Heart left ventricle (tissue), 16 donors: ENCODE results near the gene TGFB1I1. TPM values are rescaled to one million over a fixed set of nuclear protein-coding genes. Genes with fewer than 3 reads are reported as not detected.

Experiments used
- ATAC-seq, 4 donors: fragments of 200-7000 bp; cut with Tn5 transposase; one replicate each; pipeline ENCODE4 v1.9.1; 2020 to 2022; ENCODE audit warnings: moderate library complexity in 4 of 4, mild to moderate bottlenecking in 3 of 4, moderate number of reproducible peaks in 1 of 4
- DNase-seq, 5 donors: peaks; one replicate each; pipeline ENCODE4 v3.0.0-alpha.2; 2020
- H3K27ac ChIP-seq, 12 donors: fragments of 200-600 bp; sonication (generic) in 4 of 12; one replicate each; pipeline versions ENCODE4 v1.5.0 to v1.8.0; 2016 to 2022; ENCODE audit warnings: mild to moderate bottlenecking in 2 of 12
- H3K27me3 ChIP-seq, 9 donors: fragments of 200-600 bp; sonication (generic) in 2 of 9; one replicate each; pipeline versions ENCODE4 v1.5.1 to v1.8.0; 2016 to 2022; ENCODE audit warnings: mild to moderate bottlenecking in 3 of 9
- H3K36me3 ChIP-seq, 9 donors: fragments of 200-600 bp; sonication (generic) in 2 of 9; one replicate each; pipeline versions ENCODE4 v1.5.0 to v1.8.0; 2018 to 2022; ENCODE audit warnings: mild to moderate bottlenecking in 2 of 9
- H3K4me1 ChIP-seq, 12 donors: fragments of 200-600 bp; sonication (generic) in 4 of 12; one replicate each; pipeline versions ENCODE4 v1.5.0 to v1.8.0; 2016 to 2022; ENCODE audit warnings: mild to moderate bottlenecking in 3 of 12
- H3K4me3 ChIP-seq, 12 donors: fragments of 200-600 bp; sonication (generic) in 4 of 12; one replicate each; pipeline versions ENCODE4 v1.5.0 to v1.8.0; 2017 to 2022; ENCODE audit warnings: mild to moderate bottlenecking in 9 of 12, moderate library complexity in 4 of 12
- H3K9me3 ChIP-seq, 12 donors: fragments of 200-600 bp; sonication (generic) in 4 of 12; one replicate each; pipeline versions ENCODE4 v1.5.0 to v1.8.0; 2016 to 2022; ENCODE audit warnings: mild to moderate bottlenecking in 1 of 12
- CTCF ChIP-seq, 12 donors: fragments of 200-600 bp; sonication (generic) in 4 of 12; IDR thresholded peaks; one replicate each; pipeline versions ENCODE4 v1.5.0 to v1.8.0; 2018 to 2022; ENCODE audit warnings: antibody characterized with exemption in 12 of 12, mild to moderate bottlenecking in 5 of 12
- POLR2A ChIP-seq, 2 donors: fragments of 450-650 bp; IDR thresholded peaks; one replicate each; pipeline ENCODE4 v1.6.1; 2017; ENCODE audit warnings: antibody characterized with exemption in 2 of 2, mild to moderate bottlenecking in 2 of 2, moderate library complexity in 2 of 2
- WGBS, 4 donors: extraction: QIAGEN DNeasy Blood & Tissue Kit in 2 of 4; methylation state at CpG; one replicate each; pipeline versions ENCODE4 v1.1.5 to v1.1.7; 2013 to 2018; 5-methylcytosine and 5-hydroxymethylcytosine counted together
- intact Hi-C, 10 donors: fragments of 100-400 bp; cut with DNase I; formaldehyde crosslinking; loops; one replicate each; pipeline versions ENCODE4 v1.11.1 to v1.14.2; 2022
- polyA plus RNA-seq, 2 donors: library from polyadenylated mRNA; stranded (reverse); fragments of 200-250 nt; gene quantifications; one replicate each; pipeline ENCODE4 v1.2.3, GENCODE V29; 2013
- total RNA-seq, 9 donors: library from RNA; depleted of rRNA in 2 of 9; stranded (reverse); fragments of >200 nt in 2 of 9; fragmentation: NEBNext Ultra II Directional in 3 of 9; extraction: Animal tissue kit (Norgen Biotek cat#: 25700) in 3 of 9; gene quantifications; one replicate each; pipeline versions ENCODE4 v1.1.0 to v1.2.4, GENCODE V29; 2016 to 2023
- donor health status: ischemic (EF 13 %, LVEDD 7.1; RV severe dilation, severe dysfunction).
- donor health status: healthy with polysubstance abuse.
- donor health status: DM: no; HTN: yes; CAD: no.
- donor health status: DM: no; HTN: no; CAD: no.
- donor health status: ischemic (EF 25% LVEDD 6.9; RV normal size, moderate dysfunction).
- donor health status: ischemic (EF 25% LVEDD 5.7; RV mildly dilated, moderate dysfunction).
- donor health status: healthy.
- donor health status: DM: yes; HTN: yes; CAD: no.
- donor health status: ischemic (EF 35%, LVEDD 5.7; RV mildly dilated, moderate dysfunction).
- donor health status: nonischemic (EF 11% LVEDD 7.7; RV severe dilation, severe dysfunction).
- donor health status: DM: yes; HTN: yes; CAD: no.
- donor health status: PGD.
- donor health status: ischemic (EF 29% LVEDD 5.4; RV normal size, mild dysfunction).
- donor health status: nonischemic (EF 23%, LVEDD 6.1; RV moderate dilation, normal function).

The TGFB1I1 gene
- total and polyA plus RNA-seq, 11 donors = 12.9 to 37.7 (median 19.5) TPM

GRCh38 chr16:31467151-31467773 is 4.7 kb upstream of the TGFB1I1 start:
- Histone ChIP-seq H3K4me1 (peaks cover 0 to 15% (median 7%) of the 10 kb centered on the region in 12 donors), H3K9me3 (no peaks in the 10 kb centered on the region), H3K4me3 (no peak overlapping the region), H3K36me3 (peaks cover 0 to 51% (median 41%) of the 10 kb centered on the region in 9 donors), H3K27me3 (no peaks in the 10 kb centered on the region), H3K27ac (peak overlapping the region in 4 of 12 donors; percentile 29 to 64 (median 39))
- WGBS, 4 donors = 82 to 83% (median 83%) methylated on average over 5 of the region's 5 CpGs
- DNase-seq (no peak), ATAC-seq (no peak)
- intact Hi-C loops = loop anchor here in 1 of 10 donors (10.0 kb wide), 1 partner anchor 248 kb away; a partner anchor contains a TSS
- TF ChIP-seq POLR2A (IDR thresholded peaks at IDR 0.05) (no peak), CTCF (IDR thresholded peaks at IDR 0.05) (no peak)

- TF ChIP-seq POLR2A (IDR thresholded peaks at IDR 0.05) (no peak), CTCF (IDR thresholded peaks at IDR 0.05) (no peak)
- DNase-seq (no peak), ATAC-seq (no peak)
- Histone ChIP-seq H3K36me3 (peaks cover 0 to 45% (median 35%) of the 10 kb centered on the region in 9 donors), H3K4me3 (no peak overlapping the region), H3K27me3 (peaks cover 0 to 2% (median 0%) of the 10 kb centered on the region in 9 donors), H3K4me1 (peaks cover 0 to 21% (median 9%) of the 10 kb centered on the region in 12 donors), H3K9me3 (no peaks in the 10 kb centered on the region), H3K27ac (no peak overlapping the region)
- intact Hi-C loops = loop anchor here in 1 of 10 donors (10.0 kb wide), 1 partner anchor 247 kb away; a partner anchor contains a TSS
- 88 to 98% (median 95%) methylated on average over 5 of the region's 5 CpGs for WGBS, 4 donors
These were observed 4.1 kb upstream of the TGFB1I1 start for GRCh38 chr16:31467858-31468257.

- Histone ChIP-seq H3K36me3 (peaks cover 0 to 41% (median 30%) of the 10 kb centered on the region in 9 donors), H3K27ac (peak overlapping the region in 9 of 12 donors; percentile 79 to 97 (median 92)), H3K27me3 (peaks cover 0 to 2% (median 0%) of the 10 kb centered on the region in 9 donors), H3K4me1 (peaks cover 0 to 31% (median 14%) of the 10 kb centered on the region in 12 donors), H3K9me3 (no peaks in the 10 kb centered on the region), H3K4me3 (peak overlapping the region in 2 of 12 donors; percentile 77 to 78)
- intact Hi-C loops = loop anchor here in 3 of 10 donors (1.0 to 5.0 kb wide), 2 partner anchors 10 to 37 kb away; partner anchors contain the start of gene RUSF1 (in 2 of the 3)
- DNase-seq (no peak), ATAC-seq (no peak)
- WGBS, 4 donors = 84 to 89% (median 85%) methylated on average over 3 of the region's 3 CpGs
- TF ChIP-seq CTCF (IDR thresholded peaks at IDR 0.05) (no peak), POLR2A (IDR thresholded peaks at IDR 0.05) (no peak)
These were observed 1.3 kb upstream of the TGFB1I1 start for GRCh38 chr16:31470615-31471014.

- Histone ChIP-seq H3K9me3 (no peaks in the 10 kb centered on the region), H3K36me3 (peaks cover 0 to 42% (median 31%) of the 10 kb centered on the region in 9 donors), H3K4me1 (peaks cover 0 to 31% (median 14%) of the 10 kb centered on the region in 12 donors), H3K27me3 (peaks cover 0 to 2% (median 0%) of the 10 kb centered on the region in 9 donors), H3K4me3 (peak overlapping the region; percentile 45 to 86 (median 68)), H3K27ac (peak overlapping the region; percentile 75 to 97 (median 90))
- TF ChIP-seq CTCF (IDR thresholded peaks at IDR 0.05) = no peak
- TF ChIP-seq POLR2A (IDR thresholded peaks at IDR 0.05) = no peak
- intact Hi-C loops = loop anchor here in 3 of 10 donors (1.0 to 5.0 kb wide), 2 partner anchors 11 to 36 kb away; partner anchors contain the start of gene RUSF1 (in 2 of the 3)
- no peak for ATAC-seq
- DNase-seq = no peak
- WGBS, 4 donors = 22 to 40% (median 32%) methylated on average over 12 to 15 of the region's 15 CpGs
These were observed 594 bp upstream of the TGFB1I1 start for GRCh38 chr16:31471241-31471874.
